ENCODE data around the gene DYNC1H1. TPM values are rescaled to one million over a fixed set of nuclear protein-coding genes. Genes with fewer than 3 reads are reported as not detected.
A peak's percentile ranks its signal among the peaks of the same experiment; 100 is the strongest.

DYNC1H1 gene
- total RNA-seq, 4 donors from 2014 or later: 386 to 531 (median 472) TPM

DNA sequence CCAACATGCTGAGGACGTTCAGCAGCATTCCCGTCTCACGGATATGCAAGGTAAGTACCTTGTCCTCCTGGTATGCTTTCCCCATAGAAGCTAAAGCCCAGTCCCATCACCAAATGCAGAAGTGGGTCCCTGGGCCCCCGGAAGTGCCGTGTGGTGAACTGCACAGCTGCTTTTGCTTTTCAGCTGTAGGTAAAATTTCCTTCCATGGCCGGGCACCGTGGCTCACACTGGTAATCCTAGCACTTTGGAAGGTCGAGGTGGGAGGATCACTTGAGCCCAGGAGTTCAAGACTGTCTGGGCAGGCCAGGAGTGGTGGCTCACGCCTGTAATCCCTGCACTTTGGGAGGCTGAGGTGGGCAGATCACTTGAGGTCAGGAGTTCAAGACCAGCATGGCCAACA is 78.3 kb downstream of the DYNC1H1 start:
- no peak overlapping the region for H3K27ac ChIP-seq
- no peaks in the 10 kb centered on the region for H3K4me1 ChIP-seq
- H3K9me3 ChIP-seq: no peaks in the 10 kb centered on the region
- no peaks in the 10 kb centered on the region for H3K27me3 ChIP-seq
- H3K36me3 ChIP-seq: peaks cover 5 to 97% (median 7%) of the 10 kb centered on the region in 3 donors
- no peak for DNase-seq
- no peak overlapping the region for H3K4me3 ChIP-seq
- TF ChIP-seq POLR2A (IDR thresholded peaks at IDR 0.05): no peak
- TF ChIP-seq, protein P1, sequence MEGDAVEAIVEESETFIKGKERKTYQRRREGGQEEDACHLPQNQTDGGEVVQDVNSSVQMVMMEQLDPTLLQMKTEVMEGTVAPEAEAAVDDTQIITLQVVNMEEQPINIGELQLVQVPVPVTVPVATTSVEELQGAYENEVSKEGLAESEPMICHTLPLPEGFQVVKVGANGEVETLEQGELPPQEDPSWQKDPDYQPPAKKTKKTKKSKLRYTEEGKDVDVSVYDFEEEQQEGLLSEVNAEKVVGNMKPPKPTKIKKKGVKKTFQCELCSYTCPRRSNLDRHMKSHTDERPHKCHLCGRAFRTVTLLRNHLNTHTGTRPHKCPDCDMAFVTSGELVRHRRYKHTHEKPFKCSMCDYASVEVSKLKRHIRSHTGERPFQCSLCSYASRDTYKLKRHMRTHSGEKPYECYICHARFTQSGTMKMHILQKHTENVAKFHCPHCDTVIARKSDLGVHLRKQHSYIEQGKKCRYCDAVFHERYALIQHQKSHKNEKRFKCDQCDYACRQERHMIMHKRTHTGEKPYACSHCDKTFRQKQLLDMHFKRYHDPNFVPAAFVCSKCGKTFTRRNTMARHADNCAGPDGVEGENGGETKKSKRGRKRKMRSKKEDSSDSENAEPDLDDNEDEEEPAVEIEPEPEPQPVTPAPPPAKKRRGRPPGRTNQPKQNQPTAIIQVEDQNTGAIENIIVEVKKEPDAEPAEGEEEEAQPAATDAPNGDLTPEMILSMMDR (IDR thresholded peaks at IDR 0.05): no peak

DNA sequence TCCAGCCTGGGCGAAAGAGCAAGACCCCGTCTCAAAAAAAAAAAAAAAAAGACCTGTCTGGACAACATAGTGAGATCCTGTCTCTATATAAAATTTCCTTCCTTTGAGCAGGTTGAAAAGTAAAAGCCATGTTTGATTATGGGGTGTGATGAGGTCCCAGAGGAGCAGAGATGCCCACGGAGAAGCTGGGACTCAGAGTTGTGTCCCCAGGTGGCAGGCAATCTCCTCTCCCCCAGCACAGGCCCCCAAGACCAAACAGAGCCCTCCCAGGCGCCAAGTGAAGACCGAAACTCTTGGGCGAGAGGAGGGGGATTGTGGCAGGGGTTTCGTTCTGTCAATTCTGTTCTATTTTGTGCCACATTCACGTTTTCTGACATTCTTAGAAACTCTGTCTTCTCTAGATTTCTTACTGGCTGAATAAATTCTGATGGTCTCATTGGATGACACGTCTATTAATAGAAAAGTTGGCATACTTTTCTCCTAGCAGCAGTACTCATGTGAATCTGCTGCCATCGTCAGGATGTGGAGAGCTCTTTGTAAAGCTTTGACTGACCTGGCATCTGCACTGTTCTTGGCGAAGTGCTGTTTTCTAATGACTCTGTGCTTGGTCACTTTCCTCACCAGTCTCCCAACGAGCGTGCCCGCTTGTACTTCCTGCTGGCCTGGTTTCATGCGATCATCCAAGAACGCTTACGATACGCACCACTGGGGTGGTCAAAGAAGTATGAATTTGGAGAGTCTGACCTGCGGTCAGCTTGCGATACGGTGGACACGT is 79.1 kb downstream of the DYNC1H1 start:
- no peaks in the 10 kb centered on the region for H3K4me1 ChIP-seq
- no peaks in the 10 kb centered on the region for H3K27me3 ChIP-seq
- H3K36me3 ChIP-seq: peaks cover 5 to 97% (median 7%) of the 10 kb centered on the region in 3 donors
- H3K9me3 ChIP-seq: no peaks in the 10 kb centered on the region
- TF ChIP-seq POLR2A (IDR thresholded peaks at IDR 0.05): no peak
- TF ChIP-seq, protein P1 (IDR thresholded peaks at IDR 0.05): no peak
- no peak overlapping the region for H3K4me3 ChIP-seq
- no peak overlapping the region for H3K27ac ChIP-seq
- DNase-seq: no peak

DNA sequence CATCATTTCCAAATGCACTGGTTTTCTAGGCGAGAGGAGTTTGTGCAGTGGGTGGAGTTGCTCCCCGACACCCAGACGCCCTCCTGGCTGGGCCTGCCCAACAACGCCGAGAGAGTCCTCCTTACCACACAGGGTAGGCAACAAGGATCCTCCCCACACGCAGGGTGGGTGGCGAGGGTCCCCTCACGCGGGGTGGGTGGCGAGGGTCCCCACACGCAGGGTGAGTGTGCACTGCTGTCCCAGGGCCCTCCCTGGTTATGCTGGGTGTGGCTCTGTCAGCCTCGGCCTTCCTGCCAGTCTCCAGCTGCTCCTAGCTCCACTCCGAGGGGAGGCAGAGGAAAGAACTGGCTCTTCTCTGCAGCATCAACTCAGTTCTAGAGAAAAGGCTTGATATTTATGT is 80.2 kb downstream of the DYNC1H1 start:
- no peak for TF ChIP-seq POLR2A (IDR thresholded peaks at IDR 0.05)
- TF ChIP-seq, protein P1 (IDR thresholded peaks at IDR 0.05): no peak
- Histone ChIP-seq H3K9me3 (no peaks in the 10 kb centered on the region), H3K4me1 (no peaks in the 10 kb centered on the region), H3K4me3 (no peak overlapping the region), H3K27me3 (no peaks in the 10 kb centered on the region), H3K36me3 (peaks cover 3 to 97% (median 5%) of the 10 kb centered on the region in 3 donors), H3K27ac (no peak overlapping the region)
- no peak for DNase-seq

DNA sequence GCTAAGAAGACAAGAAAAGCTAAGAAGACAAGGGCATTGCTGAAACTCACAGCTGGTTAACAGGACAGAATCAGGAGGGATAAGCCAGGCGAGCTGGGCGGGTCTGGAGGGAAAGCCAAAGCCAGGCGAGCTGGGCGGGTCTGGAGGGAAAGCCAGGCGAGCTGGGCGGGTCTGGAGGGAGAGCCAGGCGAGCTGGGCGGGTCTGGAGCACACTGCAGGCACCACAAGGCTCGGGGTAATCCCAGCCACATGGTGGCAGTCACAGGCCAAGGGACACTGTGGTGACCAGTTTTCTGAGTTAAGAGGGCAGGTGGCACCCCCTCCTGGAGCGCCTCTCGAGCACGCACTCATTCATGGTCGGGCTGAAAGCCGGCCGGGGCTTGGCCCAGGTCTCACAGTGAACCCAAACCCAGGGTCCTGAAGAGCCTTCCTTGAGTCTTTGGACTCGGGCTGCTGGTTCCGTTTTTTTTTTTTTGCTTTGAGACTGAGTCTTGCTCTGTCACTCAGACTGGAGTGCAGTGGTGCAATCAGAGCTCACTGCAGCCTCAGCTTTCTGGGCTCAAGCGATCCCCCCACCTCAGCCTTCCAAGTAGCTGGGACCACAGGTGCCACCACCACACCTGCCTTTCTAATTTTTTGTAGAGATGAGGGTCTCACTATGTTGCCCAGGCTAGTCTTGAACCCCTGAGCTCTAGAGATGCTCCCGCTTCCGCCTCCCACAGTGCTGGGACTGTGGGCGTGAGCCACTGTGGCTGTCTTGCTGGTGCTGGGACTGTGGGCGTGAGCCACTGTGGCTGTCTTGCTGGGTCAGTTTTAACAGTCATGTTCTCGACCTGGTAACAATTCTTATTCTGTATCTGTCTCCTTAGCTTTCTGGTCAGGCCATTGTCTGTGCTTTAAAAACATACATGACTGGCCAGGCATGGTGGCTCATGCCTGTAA is 82.2 kb downstream of the DYNC1H1 start:
- TF ChIP-seq POLR2A (IDR thresholded peaks at IDR 0.05): no peak
- TF ChIP-seq, protein P1 (IDR thresholded peaks at IDR 0.05): peak in 4 of 6 experiments; percentile 34 to 75 (median 72)
- DNase-seq: peak; percentile 26 to 90 (median 85)
- H3K27ac ChIP-seq: no peak overlapping the region
- H3K27me3 ChIP-seq: no peaks in the 10 kb centered on the region
- no peaks in the 10 kb centered on the region for H3K4me1 ChIP-seq
- peaks cover 0 to 97% (median 3%) of the 10 kb centered on the region in 3 donors for H3K36me3 ChIP-seq
- H3K4me3 ChIP-seq: no peak overlapping the region
- no peaks in the 10 kb centered on the region for H3K9me3 ChIP-seq

DNA sequence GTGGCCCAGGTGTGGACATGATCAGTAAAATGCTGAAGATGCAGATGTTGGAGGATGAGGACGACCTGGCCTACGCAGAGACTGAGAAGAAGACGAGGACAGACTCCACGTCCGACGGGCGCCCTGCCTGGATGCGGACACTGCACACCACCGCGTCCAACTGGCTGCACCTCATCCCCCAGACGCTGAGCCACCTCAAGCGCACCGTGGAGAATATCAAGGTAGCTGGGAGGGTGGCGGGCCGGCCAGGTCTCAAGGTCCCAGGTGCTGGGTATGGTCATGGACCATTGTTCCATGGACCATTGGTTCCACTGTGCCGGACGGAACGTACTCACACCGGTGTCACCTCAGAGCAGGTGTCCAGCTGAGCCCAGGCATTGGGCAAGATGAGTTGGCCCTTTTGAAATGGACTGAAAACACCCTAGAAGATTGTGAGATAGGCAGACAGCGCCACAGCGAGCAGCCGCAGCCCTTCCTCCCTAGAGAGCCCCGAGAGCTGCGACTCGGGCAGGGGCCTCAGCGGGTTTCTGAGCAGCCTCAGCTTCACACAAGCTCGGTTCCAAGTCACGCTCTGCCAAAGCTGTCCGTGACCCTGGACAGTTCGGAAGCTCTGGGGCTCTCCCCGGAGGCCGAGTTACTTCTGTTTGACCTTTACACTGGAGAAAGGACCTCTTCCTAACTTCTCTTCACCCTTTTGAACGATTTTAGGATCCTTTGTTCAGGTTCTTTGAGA is 83.6 kb downstream of the DYNC1H1 start:
- TF ChIP-seq, protein P1 (IDR thresholded peaks at IDR 0.05): no peak
- no peak for TF ChIP-seq POLR2A (IDR thresholded peaks at IDR 0.05)
- H3K27ac ChIP-seq: no peak overlapping the region
- no peaks in the 10 kb centered on the region for H3K27me3 ChIP-seq
- H3K36me3 ChIP-seq: peaks cover 0 to 96% (median 3%) of the 10 kb centered on the region in 3 donors
- no peaks in the 10 kb centered on the region for H3K4me1 ChIP-seq
- no peaks in the 10 kb centered on the region for H3K9me3 ChIP-seq
- DNase-seq: no peak
- no peak overlapping the region for H3K4me3 ChIP-seq
